ENCODE results near the gene SMARCD1. TPM values are rescaled to one million over a fixed set of nuclear protein-coding genes. Genes with fewer than 3 reads are reported as not detected.

The SMARCD1 gene
- total and polyA plus RNA-seq, 9 of the 15 experiments (the other 6 are each of a cell fraction or from before 2014, with no cell fraction given): 0.86 to 91.7 (median 48.0) TPM

DNA sequence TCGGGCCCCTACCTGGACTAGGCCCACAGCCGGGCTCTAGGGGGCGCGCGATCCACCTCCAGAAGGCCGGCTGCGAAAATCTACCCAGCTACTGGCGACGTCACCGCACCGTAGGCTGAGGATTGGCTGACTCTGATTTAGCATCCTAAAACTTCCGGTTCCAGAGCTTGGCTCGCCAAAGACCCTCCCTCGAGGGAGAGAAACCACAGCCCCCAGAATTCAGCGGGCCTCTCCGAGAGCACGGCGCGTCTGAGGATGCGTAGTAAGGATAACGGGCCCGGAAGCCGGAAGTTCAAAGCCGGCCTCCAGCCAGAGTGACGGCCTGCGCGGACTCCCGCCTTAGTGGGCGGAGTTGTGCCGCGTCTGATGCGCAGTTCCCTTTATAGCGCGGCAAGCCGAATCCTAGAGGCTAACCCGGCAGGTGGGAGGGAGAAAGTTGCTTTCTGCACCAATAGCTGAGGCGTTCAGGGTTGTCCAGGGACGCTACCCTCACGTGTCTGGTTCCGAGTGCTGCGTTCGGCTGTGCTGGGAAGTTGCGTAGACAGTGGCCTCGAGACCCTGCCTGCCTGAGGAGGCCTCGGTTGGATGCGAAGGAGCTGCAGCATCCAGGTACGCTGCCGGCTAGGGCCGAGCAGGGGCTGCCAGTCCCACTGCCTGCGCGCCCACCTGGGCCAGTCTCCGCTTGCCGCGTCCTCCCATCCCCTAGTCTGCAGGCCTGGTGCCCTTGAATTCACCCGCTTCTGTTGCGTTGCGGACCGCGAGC is 26.7 kb downstream of the SMARCD1 start, which contains the start of gene COX14 (continued):
- peak; percentile 78 for TF ChIP-seq EP400 (IDR thresholded peaks at IDR 0.05)
- no peak for TF ChIP-seq ZNF41 (CRISPR knock-in tag; conservative IDR thresholded peaks at IDR 0.05)
- no peak for TF ChIP-seq SLC30A9 (CRISPR knock-in tag; IDR thresholded peaks at IDR 0.05)
- TF ChIP-seq ZNF143 (CRISPR knock-in tag; IDR thresholded peaks at IDR 0.05): peak; percentile 87
- no peak for TF ChIP-seq EHMT2 (IDR thresholded peaks at IDR 0.05)
- TF ChIP-seq SRSF7 (optimal IDR thresholded peaks at IDR 0.05; ENCODE audit: low read depth, low read length): no peak
- TF ChIP-seq ZHX1 (conservative IDR thresholded peaks at IDR 0.05; ENCODE audit: low read length): no peak
- no peak for TF ChIP-seq ZNF785 (CRISPR knock-in tag; IDR thresholded peaks at IDR 0.05)
- TF ChIP-seq, protein P1, sequence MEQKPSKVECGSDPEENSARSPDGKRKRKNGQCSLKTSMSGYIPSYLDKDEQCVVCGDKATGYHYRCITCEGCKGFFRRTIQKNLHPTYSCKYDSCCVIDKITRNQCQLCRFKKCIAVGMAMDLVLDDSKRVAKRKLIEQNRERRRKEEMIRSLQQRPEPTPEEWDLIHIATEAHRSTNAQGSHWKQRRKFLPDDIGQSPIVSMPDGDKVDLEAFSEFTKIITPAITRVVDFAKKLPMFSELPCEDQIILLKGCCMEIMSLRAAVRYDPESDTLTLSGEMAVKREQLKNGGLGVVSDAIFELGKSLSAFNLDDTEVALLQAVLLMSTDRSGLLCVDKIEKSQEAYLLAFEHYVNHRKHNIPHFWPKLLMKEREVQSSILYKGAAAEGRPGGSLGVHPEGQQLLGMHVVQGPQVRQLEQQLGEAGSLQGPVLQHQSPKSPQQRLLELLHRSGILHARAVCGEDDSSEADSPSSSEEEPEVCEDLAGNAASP (IDR thresholded peaks at IDR 0.05): no peak
- TF ChIP-seq XRCC3 (IDR thresholded peaks at IDR 0.05): no peak
- TF ChIP-seq MAZ (CRISPR knock-in tag; conservative IDR thresholded peaks at IDR 0.05 in 1 of 2, IDR thresholded peaks at IDR 0.05 in 1 of 2): peak in 1 of 2 experiments; percentile 41; a peak in 2 of 4 replicates
- TF ChIP-seq MIER1 (IDR thresholded peaks at IDR 0.05; ENCODE audit: low read depth): no peak
- peak; percentile 81 for TF ChIP-seq RAD51 (IDR thresholded peaks at IDR 0.05; ENCODE audit: borderline replicate concordance, low read depth)
- TF ChIP-seq CBX5 (IDR thresholded peaks at IDR 0.05; ENCODE audit: borderline replicate concordance, low read depth): no peak
- 0 out of 2 replicates have a peak, but pooled peaks have one; percentile 46 for TF ChIP-seq FOXP4 (CRISPR knock-in tag; IDR thresholded peaks at IDR 0.05; ENCODE audit: borderline replicate concordance)
- TF ChIP-seq JUND (IDR thresholded peaks at IDR 0.05; ENCODE audit: borderline replicate concordance, low read depth, low read length): peak; percentile 49
- TF ChIP-seq JUND (tag; IDR thresholded peaks at IDR 0.05; ENCODE audit: borderline replicate concordance, low read depth, low read length): 0 out of 3 replicates have a peak, but pooled peaks have one; percentile 12
- TF ChIP-seq ESRRB (CRISPR knock-in tag; IDR thresholded peaks at IDR 0.05; ENCODE audit: borderline replicate concordance): no peak
- no peak for TF ChIP-seq SMC3 (conservative IDR thresholded peaks at IDR 0.05; ENCODE audit: insufficient read depth, low read depth, low read length)
- TF ChIP-seq PHB (CRISPR knock-in tag; IDR thresholded peaks at IDR 0.05): peak; percentile 78; the same call in 1 of the 2 replicates
- TF ChIP-seq SPI1 (IDR thresholded peaks at IDR 0.05; ENCODE audit: borderline replicate concordance, low read depth, low read length): peak; percentile 85
- TF ChIP-seq ELF2 (CRISPR knock-in tag; IDR thresholded peaks at IDR 0.05): peak; percentile 79

All from K562 (cell line).